Sigmoid colon (tissue), 4 donors: Measurements from ENCODE around the gene DLGAP4.

ENCODE experiments used
- CTCF ChIP-seq, 4 experiments: fragments of 450-650 bp in 3 of 4; fragments of 200-600 bp in 1 of 4; IDR thresholded peaks; one replicate each; pipeline ENCODE4 v1.5.1; 2016 to 2019; ENCODE audit warnings: antibody characterized with exemption in 4 of 4, mild to moderate bottlenecking in 3 of 4, moderate library complexity in 2 of 4
- EP300 ChIP-seq, 4 donors: sonication (generic); formaldehyde crosslinking; IDR thresholded peaks; one replicate each; pipeline ENCODE4 v1.6.1; 2017; ENCODE audit warnings: antibody characterized with exemption in 4 of 4
- POLR2A ChIP-seq, 2 donors: fragments of 450-650 bp; IDR thresholded peaks; one replicate each; pipeline ENCODE4 v1.6.1; 2016; ENCODE audit warnings: antibody characterized with exemption in 2 of 2, mild to moderate bottlenecking in 2 of 2, moderate library complexity in 2 of 2

- TF ChIP-seq POLR2A (IDR thresholded peaks at IDR 0.05) = no peak
- no peak for TF ChIP-seq CTCF (IDR thresholded peaks at IDR 0.05)
- no peak for TF ChIP-seq EP300 (IDR thresholded peaks at IDR 0.05)
Observed at GRCh38 chr20:36308353-36308752, 2.2 kb downstream of the DLGAP4 start.
